H9 (cell line): Measurements from ENCODE around the gene CCDC191. TPM values are rescaled to one million over a fixed set of nuclear protein-coding genes. Genes with fewer than 3 reads are reported as not detected.

ENCODE experiments used
- DNase-seq: peaks from one replicate; pipeline ENCODE4 v3.0.0-alpha.2; 2017
- H2AFZ ChIP-seq: one replicate; pipeline ENCODE4 v1.6.1; 2013; ENCODE audit warnings: mild to moderate bottlenecking, low read length, control low read depth, moderate library complexity
- H2AK5ac ChIP-seq: 2 replicates; pipeline ENCODE4 v1.6.1; 2013; ENCODE audit warnings: low read length, control low read depth, mixed read lengths; ENCODE audit not compliant: insufficient read length
- H2BK120ac ChIP-seq: one replicate; pipeline ENCODE4 v1.6.1; 2013; ENCODE audit warnings: low read depth, mild to moderate bottlenecking, low read length, control low read depth, inconsistent platforms; ENCODE audit not compliant: poor library complexity, severe bottlenecking
- H2BK12ac ChIP-seq: 2 replicates; pipeline ENCODE4 v1.6.1; 2013; ENCODE audit warnings: low read length, control low read depth, mixed read lengths, low read depth; ENCODE audit not compliant: insufficient read length
- H2BK15ac ChIP-seq: 2 replicates; pipeline ENCODE4 v1.6.1; 2013; ENCODE audit warnings: low read depth, low read length, control low read depth
- H2BK20ac ChIP-seq: one replicate; pipeline ENCODE4 v1.6.1; 2013; ENCODE audit warnings: low read depth, mild to moderate bottlenecking, low read length, control low read depth, inconsistent platforms; ENCODE audit not compliant: poor library complexity, severe bottlenecking
- H2BK5ac ChIP-seq: 2 replicates; pipeline ENCODE4 v1.6.1; 2013; ENCODE audit warnings: low read length, control low read depth, mixed read lengths; ENCODE audit not compliant: insufficient read length
- H3K14ac ChIP-seq: 2 replicates; pipeline ENCODE4 v1.6.1; 2013; ENCODE audit warnings: low read length, control low read depth; ENCODE audit not compliant: insufficient read depth
- H3K18ac ChIP-seq: 2 replicates; pipeline ENCODE4 v1.6.1; 2013; ENCODE audit warnings: low read depth, mild to moderate bottlenecking, mixed read lengths, low read length, control low read depth; ENCODE audit not compliant: insufficient read length
- H3K23ac ChIP-seq: 2 replicates; pipeline ENCODE4 v1.6.1; 2013; ENCODE audit warnings: low read length, control low read depth, mixed read lengths, low read depth; ENCODE audit not compliant: insufficient read length
- H3K23me2 ChIP-seq: 2 replicates; pipeline ENCODE4 v1.6.1; 2013; ENCODE audit warnings: low read depth, mild to moderate bottlenecking, mixed read lengths, low read length, control low read depth; ENCODE audit not compliant: insufficient read length, poor library complexity, severe bottlenecking
- H3K27ac ChIP-seq: 2 replicates; pipeline ENCODE4 v1.5.1; 2013; ENCODE audit warnings: low read length, control low read depth, mixed read lengths, low read depth; ENCODE audit not compliant: insufficient read length
- H3K27me3 ChIP-seq: 2 replicates; pipeline ENCODE4 v1.6.1; 2013; ENCODE audit warnings: low read length, control low read depth, inconsistent platforms; ENCODE audit not compliant: insufficient read depth
- H3K4ac ChIP-seq: 2 replicates; pipeline ENCODE4 v1.6.1; 2013; ENCODE audit warnings: low read depth, mild to moderate bottlenecking, control low read depth, inconsistent platforms, low read length, moderate library complexity
- H3K4me1 ChIP-seq: 2 replicates; pipeline ENCODE4 v1.6.1; 2013; ENCODE audit warnings: low read length, control low read depth, inconsistent platforms; ENCODE audit not compliant: insufficient read depth
- H3K4me2 ChIP-seq: 2 replicates; pipeline ENCODE4 v1.6.1; 2013; ENCODE audit warnings: low read length, control low read depth, mixed read lengths; ENCODE audit not compliant: insufficient read length, insufficient read depth
- H3K56ac ChIP-seq: 2 replicates; pipeline ENCODE4 v1.6.1; 2013; ENCODE audit warnings: low read depth, mild to moderate bottlenecking, mixed read lengths, low read length, control low read depth; ENCODE audit not compliant: insufficient read length
- H3K79me1 ChIP-seq: 2 replicates; pipeline ENCODE4 v1.6.1; 2013; ENCODE audit warnings: low read depth, mild to moderate bottlenecking, moderate library complexity, low read length, control low read depth, inconsistent platforms; ENCODE audit not compliant: insufficient read depth, poor library complexity, severe bottlenecking
- H3K79me2 ChIP-seq: 2 replicates; pipeline ENCODE4 v1.6.1; 2013; ENCODE audit warnings: low read length, control low read depth, inconsistent platforms; ENCODE audit not compliant: insufficient read depth
- H3K9ac ChIP-seq: 2 replicates; pipeline ENCODE4 v1.6.1; 2013; ENCODE audit warnings: low read length, control low read depth, mixed read lengths; ENCODE audit not compliant: insufficient read length; ENCODE audit errors: extremely low read depth
- H3K9me3 ChIP-seq: one replicate; pipeline ENCODE4 v1.6.1; 2013; ENCODE audit warnings: low read depth, low read length, inconsistent platforms; ENCODE audit not compliant: control insufficient read depth
- H3T11ph ChIP-seq: one replicate; pipeline ENCODE4 v1.6.1; 2013; ENCODE audit warnings: mild to moderate bottlenecking, low read length, control low read depth, inconsistent platforms
- H4K20me1 ChIP-seq: one replicate; pipeline ENCODE4 v1.6.1; 2013; ENCODE audit not compliant: control insufficient read depth, insufficient read length, insufficient read depth
- H4K5ac ChIP-seq: 2 replicates; pipeline ENCODE4 v1.6.1; 2013; ENCODE audit warnings: low read depth, mild to moderate bottlenecking, mixed read lengths, low read length, control low read depth; ENCODE audit not compliant: insufficient read length
- H4K8ac ChIP-seq: replicated peaks from 2 replicates; pipeline ENCODE4 v1.6.1; 2013; ENCODE audit warnings: low read length, control low read depth, mixed read lengths, low read depth; ENCODE audit not compliant: insufficient read length
- H4K91ac ChIP-seq: 2 replicates; pipeline ENCODE4 v1.6.1; 2013; ENCODE audit warnings: low read depth, mild to moderate bottlenecking, moderate library complexity, mixed read lengths, low read length, control low read depth; ENCODE audit not compliant: insufficient read length
- H3K27ac Mint-ChIP-seq, 3 experiments: 2 replicates in 2 of 3; 3 replicates in 1 of 3; pipeline ENCODE4 v1.8.0; 2020 to 2021; ENCODE audit warnings: mixed read lengths in 3 of 3, mild to moderate bottlenecking in 1 of 3, moderate library complexity in 1 of 3
- H3K27me3 Mint-ChIP-seq: 2 replicates; pipeline ENCODE4 v1.8.0; 2021; ENCODE audit warnings: low read depth, mild to moderate bottlenecking, moderate library complexity, mixed read lengths
- H3K36me3 Mint-ChIP-seq, 3 experiments: 2 replicates in 2 of 3; 3 replicates in 1 of 3; pipeline ENCODE4 v1.8.0; 2020 to 2021; ENCODE audit warnings: low read depth in 3 of 3, mixed read lengths in 3 of 3; ENCODE audit not compliant: insufficient read depth in 1 of 3
- H3K4me1 Mint-ChIP-seq, 2 experiments: 2 replicates each; pipeline ENCODE4 v1.8.0; 2020; ENCODE audit warnings: mixed read lengths in 2 of 2
- H3K4me3 Mint-ChIP-seq, 2 experiments: 2 replicates in 1 of 2; 3 replicates in 1 of 2; pipeline ENCODE4 v1.8.0; 2020 to 2021; ENCODE audit warnings: mild to moderate bottlenecking in 2 of 2, mixed read lengths in 2 of 2, moderate library complexity in 1 of 2
- H3K9me3 Mint-ChIP-seq, 2 experiments: 2 replicates in 1 of 2; 3 replicates in 1 of 2; pipeline ENCODE4 v1.8.0; 2020; ENCODE audit warnings: mild to moderate bottlenecking in 2 of 2, mixed read lengths in 2 of 2, moderate library complexity in 1 of 2
- CTCF ChIP-seq: fragments of 200-600 bp; sonication (generic); conservative IDR thresholded peaks from 3 replicates; pipeline ENCODE4 v1.8.0; 2021; ENCODE audit warnings: antibody characterized with exemption, mild to moderate bottlenecking
- WGBS: extraction: QIAGEN DNeasy Blood & Tissue Kit; methylation state at CpG from one replicate; pipeline ENCODE4 v1.1.7; 2013; ENCODE audit warnings: missing lambda C conversion rate, low lambda C conversion rate, mixed read lengths; ENCODE audit not compliant: insufficient read length; ENCODE audit errors: extremely low coverage; 5-methylcytosine and 5-hydroxymethylcytosine counted together
- total RNA-seq: library from RNA; stranded (reverse); gene quantifications from 2 replicates; pipeline ENCODE4 v1.2.1, GENCODE V29; 2021

Gene CCDC191
- total RNA-seq, 1 experiment from 2014 or later = 0.68 TPM

- no peaks in the 10 kb centered on the region for H3K23me2 ChIP-seq
- no peak overlapping the region for H3K4me2 ChIP-seq
- no peaks in the 10 kb centered on the region for H3K79me2 ChIP-seq
- H2BK20ac ChIP-seq = no peak overlapping the region
- H2BK5ac ChIP-seq = no peak overlapping the region
- no peak overlapping the region for H3K4ac ChIP-seq
- no peaks in the 10 kb centered on the region for H3K9me3 Mint-ChIP-seq
- H2BK12ac ChIP-seq = no peak overlapping the region
- H3K14ac ChIP-seq = no peak overlapping the region
- H3K4me1 ChIP-seq = no peaks in the 10 kb centered on the region
- H3K56ac ChIP-seq = no peak overlapping the region
- H2BK15ac ChIP-seq = no peak overlapping the region
- H3K9ac ChIP-seq = no peak overlapping the region
- no CpG with 5 or more reads among the region's 2 CpGs for WGBS
- no peak overlapping the region for H4K5ac ChIP-seq
- H3K27ac Mint-ChIP-seq = no peak overlapping the region
- H3K36me3 Mint-ChIP-seq = no peaks in the 10 kb centered on the region; a peak in 1 of 7 replicates
- H3K27me3 Mint-ChIP-seq = no peaks in the 10 kb centered on the region
- TF ChIP-seq CTCF = no peak
- H2BK120ac ChIP-seq = no peak overlapping the region
- DNase-seq = no peak
- H3K18ac ChIP-seq = no peak overlapping the region
- H2AK5ac ChIP-seq = no peak overlapping the region
- no peak overlapping the region for H2AFZ ChIP-seq
- no peak overlapping the region for H3T11ph ChIP-seq
- H3K4me1 Mint-ChIP-seq = no peaks in the 10 kb centered on the region
- H3K23ac ChIP-seq = no peak overlapping the region
- no peak overlapping the region for H4K91ac ChIP-seq
- no peak overlapping the region for H3K4me3 Mint-ChIP-seq
- no peak overlapping the region for H4K8ac ChIP-seq
- H3K79me1 ChIP-seq = no peaks in the 10 kb centered on the region
- no peaks in the 10 kb centered on the region; the same call in 1 of the 2 replicates for H3K27me3 ChIP-seq
- H3K27ac ChIP-seq = no peak overlapping the region
- no peaks in the 10 kb centered on the region for H4K20me1 ChIP-seq
- H3K9me3 ChIP-seq = no peaks in the 10 kb centered on the region
Observed at GRCh38 chr3:114011059-114011797, 45.1 kb downstream of the CCDC191 start.
